H1 (cell line): ENCODE results near the gene ZNF573. TPM values are rescaled to one million over a fixed set of nuclear protein-coding genes. Genes with fewer than 3 reads are reported as not detected.

Source experiments
- CTCF ChIA-PET: fragments of 300-600 bp; sonication (Branson Sonifier 250); formaldehyde crosslinking; loops from one replicate; lab custom pipeline; 2021; ENCODE audit not compliant: partially characterized antibody; lab: Charles Lee
- POLR2A ChIA-PET: fragments of 300-600 bp; sonication (Branson Sonifier 250); formaldehyde crosslinking; loops from one replicate; lab custom pipeline; 2021; ENCODE audit warnings: inconsistent platforms; ENCODE audit not compliant: partially characterized antibody; lab: Charles Lee
- DNase-seq, 2 experiments: peaks; one replicate each; pipeline versions ENCODE4 v3.0.0 to v3.0.0-alpha.2; 2010 to 2022; ENCODE audit warnings: low spot score in 2 of 2, low read depth in 1 of 2, mixed read lengths in 1 of 2
- FAIRE-seq: peaks from 2 replicates; lab custom pipeline; 2011; peaks lifted over from hg19 to GRCh38; lab: Jason Lieb, UNC
- H2AFZ ChIP-seq: 2 replicates; pipeline ENCODE4 v1.8.1; 2012; ENCODE audit warnings: low read length, inconsistent platforms
- H2AK5ac ChIP-seq: 2 replicates; pipeline ENCODE4 v1.6.1; 2013; ENCODE audit warnings: low read depth, low read length
- H2BK120ac ChIP-seq: replicated peaks from 2 replicates; pipeline ENCODE3; 2013; ENCODE audit warnings: low read depth, low read length, inconsistent platforms
- H2BK12ac ChIP-seq: 2 replicates; pipeline ENCODE4 v1.6.1; 2013; ENCODE audit warnings: low read depth, low read length
- H2BK15ac ChIP-seq: 2 replicates; pipeline ENCODE4 v1.6.1; 2013; ENCODE audit warnings: low read length
- H2BK20ac ChIP-seq: 2 replicates; pipeline ENCODE4 v1.6.1; 2013; ENCODE audit warnings: low read length
- H2BK5ac ChIP-seq: 2 replicates; pipeline ENCODE4 v1.6.1; 2013; ENCODE audit warnings: low read depth, low read length
- H3K14ac ChIP-seq: 2 replicates; pipeline ENCODE4 v1.6.1; 2013; ENCODE audit warnings: inconsistent platforms; ENCODE audit not compliant: insufficient read length
- H3K18ac ChIP-seq: 2 replicates; pipeline ENCODE4 v1.6.1; 2013; ENCODE audit warnings: low read length; ENCODE audit errors: extremely low read depth
- H3K23ac ChIP-seq: 2 replicates; pipeline ENCODE4 v1.6.1; 2013; ENCODE audit warnings: inconsistent platforms; ENCODE audit not compliant: insufficient read length
- H3K23me2 ChIP-seq: 2 replicates; pipeline ENCODE4 v1.6.1; 2013; ENCODE audit warnings: low read depth, low read length
- H3K27ac ChIP-seq: 2 replicates; pipeline ENCODE4 v1.6.1; 2011; ENCODE audit warnings: low read depth, low read length, inconsistent platforms
- H3K27me3 ChIP-seq, 4 experiments: replicated peaks in 1 of 4; 1 replicate in 1 of 4; 2 replicates in 3 of 4; pipeline versions ENCODE4 v1.6.1 to v1.8.1; 2011 to 2013; ENCODE audit warnings: low read length in 3 of 4, mild to moderate bottlenecking in 3 of 4, inconsistent platforms in 2 of 4, mixed read lengths in 2 of 4, moderate library complexity in 1 of 4; ENCODE audit not compliant: control insufficient read depth in 3 of 4, insufficient read depth in 3 of 4; ENCODE audit errors: extremely low read depth in 1 of 4
- H3K36me3 ChIP-seq, 4 experiments: 2 replicates each; pipeline versions ENCODE4 v1.6.1 to v1.8.1; 2011 to 2013; ENCODE audit warnings: mild to moderate bottlenecking in 4 of 4, low read length in 3 of 4, moderate library complexity in 2 of 4, control low read depth in 1 of 4, inconsistent platforms in 1 of 4; ENCODE audit not compliant: insufficient read depth in 4 of 4, control insufficient read depth in 2 of 4
- H3K4ac ChIP-seq: replicated peaks from 2 replicates; pipeline ENCODE3; 2013; ENCODE audit warnings: low read length, low read depth, mixed read lengths, inconsistent platforms; ENCODE audit not compliant: insufficient read length
- H3K4me1 ChIP-seq, 4 experiments: replicated peaks in 1 of 4; 1 replicate in 1 of 4; 2 replicates in 3 of 4; pipeline versions ENCODE4 v1.6.1 to v1.8.1; 2011 to 2013; ENCODE audit warnings: low read length in 3 of 4, inconsistent platforms in 2 of 4, mixed read lengths in 1 of 4; ENCODE audit not compliant: insufficient read depth in 4 of 4, control insufficient read depth in 3 of 4
- H3K4me2 ChIP-seq, 2 experiments: 2 replicates each; pipeline versions ENCODE4 v1.6.1 to v1.8.1; 2011 to 2013; ENCODE audit warnings: low read depth in 2 of 2, low read length in 2 of 2, control low read depth in 1 of 2, inconsistent platforms in 1 of 2, mild to moderate bottlenecking in 1 of 2; ENCODE audit not compliant: insufficient read depth in 1 of 2
- H3K4me3 ChIP-seq, 4 experiments: fragments of 200-600, 300-600 bp in 1 of 4; sonication (generic), shearing (Covaris generic), sonication (Bioruptor Twin) in 1 of 4; 2 replicates each; pipeline versions ENCODE4 v1.5.1 to v1.8.1; 2011 to 2016; ENCODE audit warnings: low read length in 4 of 4, low read depth in 3 of 4, control low read depth in 2 of 4, inconsistent platforms in 2 of 4, mild to moderate bottlenecking in 2 of 4, mixed read lengths in 1 of 4, moderate library complexity in 1 of 4; ENCODE audit not compliant: insufficient read depth in 2 of 4; ENCODE audit errors: extremely low read depth in 1 of 4
- H3K56ac ChIP-seq: replicated peaks from 2 replicates; pipeline ENCODE3; 2013; ENCODE audit warnings: low read depth, mild to moderate bottlenecking, mixed read lengths, low read length, inconsistent platforms; ENCODE audit not compliant: insufficient read length
- H3K79me1 ChIP-seq: 2 replicates; pipeline ENCODE4 v1.6.1; 2013; ENCODE audit warnings: low read depth, low read length, control low read depth
- H3K79me2 ChIP-seq, 2 experiments: 2 replicates each; pipeline versions ENCODE4 v1.6.1 to v1.8.1; 2012 to 2013; ENCODE audit warnings: low read length in 2 of 2, mild to moderate bottlenecking in 2 of 2, inconsistent platforms in 1 of 2; ENCODE audit not compliant: insufficient read depth in 2 of 2, control insufficient read depth in 1 of 2
- H3K9ac ChIP-seq, 4 experiments: replicated peaks in 1 of 4; 1 replicate in 1 of 4; 2 replicates in 3 of 4; pipeline versions ENCODE4 v1.6.1 to v1.8.1; 2011 to 2013; ENCODE audit warnings: low read depth in 3 of 4, low read length in 3 of 4, control low read depth in 2 of 4, mild to moderate bottlenecking in 2 of 4, moderate library complexity in 2 of 4, inconsistent platforms in 1 of 4; ENCODE audit errors: extremely low read depth in 1 of 4
- H3K9me3 ChIP-seq, 2 experiments: 2 replicates each; pipeline versions ENCODE4 v1.6.1 to v1.8.1; 2012 to 2013; ENCODE audit warnings: mild to moderate bottlenecking in 2 of 2, moderate library complexity in 2 of 2, control low read depth in 1 of 2, inconsistent platforms in 1 of 2, low read depth in 1 of 2, low read length in 1 of 2, mixed read lengths in 1 of 2; ENCODE audit not compliant: insufficient read depth in 2 of 2
- H4K20me1 ChIP-seq, 2 experiments: replicated peaks in 1 of 2; 2 replicates each; pipeline versions ENCODE3 to v1.8.1; 2011 to 2013; ENCODE audit warnings: inconsistent platforms in 2 of 2, low read length in 2 of 2, mild to moderate bottlenecking in 1 of 2; ENCODE audit not compliant: insufficient read depth in 2 of 2, control insufficient read depth in 1 of 2
- H4K5ac ChIP-seq: 2 replicates; pipeline ENCODE4 v1.6.1; 2013; ENCODE audit warnings: low read length, low read depth, mixed read lengths, inconsistent platforms; ENCODE audit not compliant: insufficient read length
- H4K8ac ChIP-seq: 2 replicates; pipeline ENCODE4 v1.8.0; 2013; ENCODE audit warnings: mild to moderate bottlenecking, moderate library complexity, low read length, inconsistent platforms; ENCODE audit not compliant: insufficient read depth; ENCODE audit errors: extremely low read depth
- H4K91ac ChIP-seq: replicated peaks from 2 replicates; pipeline ENCODE3; 2013; ENCODE audit warnings: low read length, mixed read lengths, inconsistent platforms; ENCODE audit not compliant: insufficient read length
- ASH2L ChIP-seq: fragments of 200-600, 300-600 bp; sonication (generic); IDR thresholded peaks from one replicate; pipeline ENCODE4 v1.7.1; 2017; ENCODE audit warnings: low read length
- ATF3 ChIP-seq: IDR thresholded peaks from 2 replicates; pipeline ENCODE4 v1.6.1; 2011; ENCODE audit warnings: low read depth, mild to moderate bottlenecking, low read length; ENCODE audit not compliant: insufficient read depth
- BCL11A ChIP-seq, 2 experiments: IDR thresholded peaks; one replicate each; pipeline ENCODE4 v1.6.1; 2011; ENCODE audit warnings: low read depth in 2 of 2, low read length in 2 of 2, mild to moderate bottlenecking in 2 of 2
- CBX5 ChIP-seq: fragments of 300-800, 300-1000 bp; sonication (generic); IDR thresholded peaks from 2 replicates; pipeline ENCODE4 v1.7.1; 2016; ENCODE audit warnings: antibody characterized with exemption, low read length, low read depth
- CTBP2 ChIP-seq: IDR thresholded peaks from 2 replicates; pipeline ENCODE4 v1.7.0; 2011; ENCODE audit warnings: borderline replicate concordance, mild to moderate bottlenecking, moderate library complexity, mixed read lengths, low read length; ENCODE audit not compliant: insufficient read depth, insufficient read length
- EGR1 ChIP-seq: IDR thresholded peaks from 2 replicates; pipeline ENCODE4 v1.6.1; 2011; ENCODE audit warnings: low read depth, low read length, borderline replicate concordance
- NANOG ChIP-seq: IDR thresholded peaks from 2 replicates; pipeline ENCODE4 v1.6.1; 2011; ENCODE audit warnings: low read length, low read depth, mild to moderate bottlenecking, inconsistent platforms; ENCODE audit not compliant: insufficient read depth, poor library complexity, severe bottlenecking
- SIRT6 ChIP-seq: IDR thresholded peaks from one replicate; pipeline ENCODE4 v1.7.1; 2012; ENCODE audit warnings: low read length, inconsistent platforms
- SIX5 ChIP-seq: IDR thresholded peaks from 2 replicates; pipeline ENCODE4 v1.6.1; 2011; ENCODE audit warnings: mild to moderate bottlenecking, low read depth, low read length
- SP2 ChIP-seq: IDR thresholded peaks from 2 replicates; pipeline ENCODE4 v1.6.1; 2012; ENCODE audit warnings: mild to moderate bottlenecking, low read length, inconsistent platforms
- TBP ChIP-seq: IDR thresholded peaks from 2 replicates; pipeline ENCODE4 v1.6.1; 2011; ENCODE audit warnings: low read depth, low read length, improper control_type of control experiment
- WGBS, 2 experiments: shearing (Covaris generic) in 1 of 2; methylation state at CpG; one replicate each; pipeline versions ENCODE4 v1.1.6 to v1.1.7; 2013 to 2015; ENCODE audit warnings: low lambda C conversion rate in 2 of 2, mixed read lengths in 2 of 2, inconsistent platforms in 1 of 2, low coverage in 1 of 2, missing lambda C conversion rate in 1 of 2; ENCODE audit not compliant: insufficient replicate concordance in 2 of 2, insufficient coverage in 1 of 2, insufficient read length in 1 of 2; ENCODE audit errors: extremely low coverage in 1 of 2, missing lambda C conversion rate in 1 of 2; 5-methylcytosine and 5-hydroxymethylcytosine counted together
- polyA plus RNA-seq, 7 experiments: library from polyadenylated mRNA; depleted of rRNA in 3 of 7; stranded (reverse) in 5 of 7; unstranded in 2 of 7; fragments of >200 nt in 5 of 7; fragments of 200-250 nt in 2 of 7; gene quantifications; 1 replicate in 5 of 7; 2 replicates in 1 of 7; 4 replicates in 1 of 7; pipeline versions ENCODE4 v1.2.1 to v1.2.3, GENCODE V29; 2011 to 2013; ENCODE audit warnings: missing spikeins in 2 of 7, mixed read lengths in 2 of 7
- total RNA-seq: library from RNA; stranded (reverse); fragmentation: NEBNext Ultra II Directional; extraction: Animal tissue kit (Norgen Biotek cat#: 25700); gene quantifications from 2 replicates; pipeline ENCODE4 v1.2.1, GENCODE V29; 2021

ZNF573 gene
- total and polyA plus RNA-seq, 2 of the 8 experiments (the other 6 are each of a cell fraction or from before 2014, with no cell fraction given): 6.3 to 13.8 TPM

- CTCF ChIA-PET: interaction anchor here (0.6 to 2.1 kb wide), 5 partner anchors 13 to 166 kb away, joined by 3 to 6 read pairs (median 4); no protein-coding TSS in a partner anchor
- TF ChIP-seq ATF3: no peak
- TF ChIP-seq CTBP2: no peak
- peak; percentile 53 for TF ChIP-seq ASH2L
- no peak for TF ChIP-seq NANOG
- no peak for TF ChIP-seq SP2
- TF ChIP-seq SIX5: no peak
- no peak; the same call in 1 of the 2 replicates for TF ChIP-seq TBP
- TF ChIP-seq BCL11A (IDR thresholded peaks at IDR 0.05; ENCODE audit: low read depth in 2 of 2, low read length in 2 of 2): no peak
- TF ChIP-seq SIRT6: no peak
- no peak for TF ChIP-seq EGR1
- no peak for TF ChIP-seq CBX5
Observed at GRCh38 chr19:37719111-37719926, 60.1 kb downstream of the ZNF573 start, which contains the start of gene ZNF607. Gene ZNF607 (minus strand): TSS chr19:37719761. CDS start chr19:37711618, 8,143 bp downstream.

More at GRCh38 chr19:37719111-37719926, 60.1 kb downstream of the ZNF573 start, which contains the start of gene ZNF607:
- no peak within 1 kb of the TSS for H2BK20ac ChIP-seq
- H3K18ac ChIP-seq: no peak within 1 kb of the TSS
- no peak within 1 kb of the TSS for H2BK120ac ChIP-seq
- peak; percentile 99 for FAIRE-seq
- H3K79me1 ChIP-seq: no peaks in the 10 kb centered on the region
- peak within 1 kb of the TSS; percentile 68 for H4K8ac ChIP-seq
- no peak within 1 kb of the TSS for H3K23ac ChIP-seq
- H3K4me3 ChIP-seq: peak within 1 kb of the TSS; percentile 82 to 93 (median 89)
- H4K5ac ChIP-seq: no peak within 1 kb of the TSS
- no peak within 1 kb of the TSS for H2BK15ac ChIP-seq
- peaks cover 0 to 30% of the 10 kb centered on the region in 2 experiments; a peak in 2 of 4 replicates for H3K79me2 ChIP-seq
- H3K27me3 ChIP-seq: no peaks in the 10 kb centered on the region
- no peak within 1 kb of the TSS for H2AK5ac ChIP-seq
- H3K9ac ChIP-seq: peak within 1 kb of the TSS; percentile 54 to 73 (median 58); a peak in 6 of 7 replicates
- peak; percentile 94 to 96 for DNase-seq
- H3K56ac ChIP-seq: no peak within 1 kb of the TSS
- no peaks in the 10 kb centered on the region for H3K9me3 ChIP-seq
- peaks cover 0 to 9% (median under 1%) of the 10 kb centered on the region in 4 experiments; a peak in 2 of 7 replicates for H3K4me1 ChIP-seq
- POLR2A ChIA-PET: interaction anchor here (0.9 to 1.5 kb wide), 2 partner anchors 23 to 61 kb away, joined by 3 to 6 read pairs; partner anchors contain the start of gene ZNF573
- peak within 1 kb of the TSS; percentile 80 for H2AFZ ChIP-seq
- no peak within 1 kb of the TSS for H2BK5ac ChIP-seq
- peaks cover 0 to 7% (median 0%) of the 10 kb centered on the region in 4 experiments; a peak in 2 of 8 replicates for H3K36me3 ChIP-seq
- no peak within 1 kb of the TSS for H3K14ac ChIP-seq
- peak within 1 kb of the TSS; percentile 72 to 82 for H3K4me2 ChIP-seq
- H4K20me1 ChIP-seq: peaks cover 0 to 2% of the 10 kb centered on the region in 2 experiments
- no peak within 1 kb of the TSS for H3K4ac ChIP-seq
- 2% methylated on average over 51 of the region's 54 CpGs; no CpG with 5 or more reads in 1 of the 2 experiments for WGBS, 2 experiments
- H3K23me2 ChIP-seq: peaks cover 2% of the 10 kb centered on the region
- no peak within 1 kb of the TSS for H3K27ac ChIP-seq
- H4K91ac ChIP-seq: no peak within 1 kb of the TSS
- no peak within 1 kb of the TSS for H2BK12ac ChIP-seq
